ENCODE results near the gene SMYD3. TPM values are rescaled to one million over a fixed set of nuclear protein-coding genes. Genes with fewer than 3 reads are reported as not detected.

Gene SMYD3
- total RNA-seq, 1 donor from 2014 or later: 0.32 TPM

- Histone ChIP-seq H3K36me3 (no peaks in the 10 kb centered on the region), H3K4me3 (no peak overlapping the region), H3K4me1 (no peaks in the 10 kb centered on the region), H3K27ac (no peak overlapping the region), H3K9me3 (no peaks in the 10 kb centered on the region), H3K27me3 (no peaks in the 10 kb centered on the region)
- no peak for TF ChIP-seq CTCF (IDR thresholded peaks at IDR 0.05)
- intact Hi-C loops (cut with DNase I): no loop called here
- no peak for DNase-seq (ENCODE audit: low spot score in 2 of 2)
Measured at GRCh38 chr1:246215510-246215903, 291.6 kb downstream of the SMYD3 start.

GRCh38 chr1:246214708-246215509 lies 292.2 kb downstream of the SMYD3 start:
- Histone ChIP-seq H3K9me3 (no peaks in the 10 kb centered on the region), H3K36me3 (no peaks in the 10 kb centered on the region), H3K4me1 (no peaks in the 10 kb centered on the region), H3K27me3 (no peaks in the 10 kb centered on the region), H3K27ac (no peak overlapping the region), H3K4me3 (no peak overlapping the region)
- TF ChIP-seq CTCF (IDR thresholded peaks at IDR 0.05): no peak
- intact Hi-C loops (cut with DNase I): no loop called here
- DNase-seq (ENCODE audit: low spot score in 2 of 2): no peak

- intact Hi-C loops (cut with DNase I): no loop called here
- no peak for DNase-seq (ENCODE audit: low spot score in 2 of 2)
- TF ChIP-seq CTCF (IDR thresholded peaks at IDR 0.05): no peak
- Histone ChIP-seq H3K9me3 (no peaks in the 10 kb centered on the region), H3K4me1 (no peaks in the 10 kb centered on the region), H3K4me3 (no peak overlapping the region), H3K27ac (no peak overlapping the region), H3K27me3 (no peaks in the 10 kb centered on the region), H3K36me3 (no peaks in the 10 kb centered on the region)
Measured at GRCh38 chr1:246213947-246214346, 293.1 kb downstream of the SMYD3 start.

DNA sequence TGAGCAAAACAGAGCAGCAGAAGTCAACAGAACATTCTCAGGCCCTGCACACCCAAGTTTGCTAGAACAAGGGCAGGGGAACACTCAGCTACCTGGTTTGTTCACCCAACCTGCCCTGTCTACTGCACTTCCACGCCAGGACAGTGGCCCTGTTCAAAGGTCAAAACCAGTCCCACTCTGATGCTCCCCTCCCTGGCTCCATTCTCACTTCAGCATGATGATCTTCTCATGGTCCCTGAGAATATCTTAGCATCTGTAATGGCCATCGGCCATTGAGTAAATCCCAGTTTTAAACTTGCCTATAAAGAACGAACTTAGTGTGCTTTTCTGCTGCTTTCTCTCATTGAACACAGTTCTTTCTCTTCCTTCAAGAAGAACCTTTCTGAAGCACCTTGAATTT lies 293.6 kb downstream of the SMYD3 start:
- no peak overlapping the region for H3K27ac ChIP-seq
- DNase-seq (ENCODE audit: low spot score in 2 of 2): no peak
- TF ChIP-seq CTCF (IDR thresholded peaks at IDR 0.05): no peak
- H3K4me3 ChIP-seq: no peak overlapping the region
- H3K4me1 ChIP-seq: no peaks in the 10 kb centered on the region
- no peaks in the 10 kb centered on the region for H3K27me3 ChIP-seq
- H3K36me3 ChIP-seq: no peaks in the 10 kb centered on the region
- intact Hi-C loops (cut with DNase I): no loop called here
- H3K9me3 ChIP-seq: no peaks in the 10 kb centered on the region

DNA sequence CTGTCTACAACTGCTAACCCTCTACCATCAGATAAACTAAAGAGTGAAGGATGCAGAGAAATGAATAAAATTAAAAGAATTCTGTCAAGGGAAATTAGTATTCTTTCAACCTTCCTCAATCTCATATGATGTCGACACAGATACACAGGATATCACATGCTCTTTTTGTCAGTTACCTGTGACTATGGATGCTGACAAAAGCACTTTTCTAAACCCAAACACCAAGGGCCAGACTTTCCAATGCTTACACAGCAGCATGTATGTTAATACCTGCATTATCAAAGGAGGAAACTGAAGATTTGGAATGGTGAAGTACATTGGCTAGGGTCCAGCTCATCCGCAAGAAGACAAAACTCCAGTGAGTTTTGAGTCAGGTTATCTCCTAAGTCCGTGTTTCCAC lies 294.0 kb downstream of the SMYD3 start:
- intact Hi-C loops (cut with DNase I): no loop called here
- no peaks in the 10 kb centered on the region for H3K36me3 ChIP-seq
- no peak for DNase-seq (ENCODE audit: low spot score in 2 of 2)
- no peaks in the 10 kb centered on the region for H3K27me3 ChIP-seq
- no peaks in the 10 kb centered on the region for H3K4me1 ChIP-seq
- TF ChIP-seq CTCF (IDR thresholded peaks at IDR 0.05): no peak
- H3K27ac ChIP-seq: no peak overlapping the region
- H3K4me3 ChIP-seq: no peak overlapping the region
- H3K9me3 ChIP-seq: no peaks in the 10 kb centered on the region
